ENCODE data around the gene PLCB3. TPM values are rescaled to one million over a fixed set of nuclear protein-coding genes. Genes with fewer than 3 reads are reported as not detected.

Gene PLCB3
- total RNA-seq, 1 experiment from 2014 or later = 41.2 TPM

- intact Hi-C loops (cut with micrococcal nuclease; ENCODE audit: unreplicated experiment) (loop anchor here (10.0 kb wide), 1 partner anchor 59 kb away; the partner anchor contains the start of genes FKBP2 and PPP1R14B), in situ Hi-C loops (cut with HindIII; ENCODE audit: low pct_unique_long_range_greater_than_20kb, low sequenced_read_pairs) (no loop called here)
- H3K4me3 ChIP-seq (ENCODE audit: low read depth in 2 of 2, low read length in 2 of 2) = peak overlapping the region; percentile 72 to 96
- TF ChIP-seq TCF7L2 (IDR thresholded peaks at IDR 0.05; ENCODE audit: low read depth, low read length) (no peak), SIN3A (IDR thresholded peaks at IDR 0.05; ENCODE audit: borderline replicate concordance, insufficient read depth, low read depth, low read length) (no peak), POLR2AphosphoS5 (IDR thresholded peaks at IDR 0.05; ENCODE audit: low read depth, low read length) (no peak), REST (IDR thresholded peaks at IDR 0.05; ENCODE audit: insufficient read depth in 1 of 2, low read depth in 2 of 2, low read length in 1 of 2) (no peak)
- TF ChIP-seq, protein P1, sequence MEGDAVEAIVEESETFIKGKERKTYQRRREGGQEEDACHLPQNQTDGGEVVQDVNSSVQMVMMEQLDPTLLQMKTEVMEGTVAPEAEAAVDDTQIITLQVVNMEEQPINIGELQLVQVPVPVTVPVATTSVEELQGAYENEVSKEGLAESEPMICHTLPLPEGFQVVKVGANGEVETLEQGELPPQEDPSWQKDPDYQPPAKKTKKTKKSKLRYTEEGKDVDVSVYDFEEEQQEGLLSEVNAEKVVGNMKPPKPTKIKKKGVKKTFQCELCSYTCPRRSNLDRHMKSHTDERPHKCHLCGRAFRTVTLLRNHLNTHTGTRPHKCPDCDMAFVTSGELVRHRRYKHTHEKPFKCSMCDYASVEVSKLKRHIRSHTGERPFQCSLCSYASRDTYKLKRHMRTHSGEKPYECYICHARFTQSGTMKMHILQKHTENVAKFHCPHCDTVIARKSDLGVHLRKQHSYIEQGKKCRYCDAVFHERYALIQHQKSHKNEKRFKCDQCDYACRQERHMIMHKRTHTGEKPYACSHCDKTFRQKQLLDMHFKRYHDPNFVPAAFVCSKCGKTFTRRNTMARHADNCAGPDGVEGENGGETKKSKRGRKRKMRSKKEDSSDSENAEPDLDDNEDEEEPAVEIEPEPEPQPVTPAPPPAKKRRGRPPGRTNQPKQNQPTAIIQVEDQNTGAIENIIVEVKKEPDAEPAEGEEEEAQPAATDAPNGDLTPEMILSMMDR (IDR thresholded peaks at IDR 0.05) = no peak
- ChIA-PET POLR2A (interaction anchor here (0.6 to 1.5 kb wide), 2 partner anchors 19 to 98 kb away, joined by 9 to 10 read pairs; partner anchors contain the start of gene GPR137), CTCF (interaction anchor here (0.5 to 2.3 kb wide), 7 partner anchors 14 to 53 kb away, joined by 3 to 25 read pairs (median 4); partner anchors contain the start of genes BAD, GPR137, PRDX5 and TRMT112)
- BruUV-seq (replicated peaks) = no TSS peak
- DNase-seq (ENCODE audit: low read depth, low spot score) (no peak), ATAC-seq (no peak)
- H3K27me3 ChIP-seq (ENCODE audit: control insufficient read depth, insufficient read depth, low read length) = no peaks in the 10 kb centered on the region
- no peaks in the 10 kb centered on the region for H3K9me3 ChIP-seq (ENCODE audit: control insufficient read depth, insufficient read depth, low read depth, low read length)
- H3K36me3 ChIP-seq (ENCODE audit: control insufficient read depth, insufficient read depth, low read length) = no peaks in the 10 kb centered on the region
- peak overlapping the region; percentile 95 for H3K27ac ChIP-seq (ENCODE audit: low read length)
- H3K4me1 ChIP-seq (ENCODE audit: control insufficient read depth, insufficient read depth, low read length) = peaks cover 15% of the 10 kb centered on the region
Observed at GRCh38 chr11:64304032-64304315, 52.6 kb downstream of the PLCB3 start.

DNA sequence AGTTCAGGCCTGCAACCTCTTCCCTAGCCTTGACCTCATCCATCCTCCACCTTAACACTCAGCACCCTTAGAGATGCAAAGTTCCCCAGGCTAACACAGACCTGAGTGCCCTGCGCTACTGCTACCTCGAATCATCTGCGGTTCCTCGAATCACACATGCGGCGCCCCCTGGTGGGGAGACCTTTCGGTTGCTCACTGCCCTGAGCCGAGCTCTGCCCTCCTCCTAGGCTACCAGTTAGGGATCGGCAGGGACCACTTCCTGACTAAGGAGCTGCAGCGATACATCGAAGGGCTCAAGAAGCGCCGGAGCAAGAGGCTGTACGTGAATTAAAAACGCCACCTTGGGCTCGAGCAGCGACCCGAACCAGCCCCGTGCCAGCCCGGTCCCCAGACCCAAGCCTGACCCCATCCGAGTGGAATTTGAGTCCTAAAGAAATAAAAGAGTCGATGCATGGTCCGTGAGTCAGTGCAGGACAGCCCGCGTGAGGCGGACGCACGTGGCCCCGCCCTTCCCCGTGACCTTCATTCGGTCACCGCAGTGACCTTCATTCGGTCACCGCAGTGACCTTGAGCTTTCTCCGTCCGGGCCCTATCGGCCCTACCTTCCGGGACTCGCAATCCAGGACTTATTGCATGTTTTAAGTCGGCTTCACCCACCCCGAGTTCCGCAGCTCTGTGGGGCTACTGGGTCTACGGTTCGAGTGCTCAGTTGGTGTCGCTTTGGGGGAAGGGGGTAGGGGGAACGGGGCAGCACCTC lies 53.2 kb downstream of the PLCB3 start:
- in situ Hi-C loops (cut with HindIII; ENCODE audit: low pct_unique_long_range_greater_than_20kb, low sequenced_read_pairs) (no loop called here), intact Hi-C loops (cut with micrococcal nuclease; ENCODE audit: unreplicated experiment) (loop anchor here (10.0 kb wide), 1 partner anchor 60 kb away; the partner anchor contains the start of genes FKBP2 and PPP1R14B)
- H3K4me1 ChIP-seq (ENCODE audit: control insufficient read depth, insufficient read depth, low read length) = peaks cover 15% of the 10 kb centered on the region
- TF ChIP-seq POLR2AphosphoS5 (IDR thresholded peaks at IDR 0.05; ENCODE audit: low read depth, low read length) (peak; percentile 67), REST (IDR thresholded peaks at IDR 0.05; ENCODE audit: insufficient read depth in 1 of 2, low read depth in 2 of 2, low read length in 1 of 2) (no peak), SIN3A (IDR thresholded peaks at IDR 0.05; ENCODE audit: borderline replicate concordance, insufficient read depth, low read depth, low read length) (no peak)
- TF ChIP-seq, protein P1 (IDR thresholded peaks at IDR 0.05) = peak; percentile 99
- CTCF ChIA-PET = interaction anchor here (0.5 to 2.3 kb wide), 8 partner anchors 13 to 1414 kb away, joined by 3 to 25 read pairs (median 4); partner anchors contain the start of genes GPR137, PLCB3, PRDX5 and TRMT112
- no peaks in the 10 kb centered on the region for H3K27me3 ChIP-seq (ENCODE audit: control insufficient read depth, insufficient read depth, low read length)
- POLR2A ChIA-PET = interaction anchor here (0.6 to 1.5 kb wide), 5 partner anchors 13 to 315 kb away, joined by 4 to 10 read pairs (median 7); partner anchors contain the start of genes GPR137 and PRDX5
- peak; percentile 60 for ATAC-seq
- H3K36me3 ChIP-seq (ENCODE audit: control insufficient read depth, insufficient read depth, low read length) = no peaks in the 10 kb centered on the region
- H3K9me3 ChIP-seq (ENCODE audit: control insufficient read depth, insufficient read depth, low read depth, low read length) = no peaks in the 10 kb centered on the region
- H3K4me3 ChIP-seq (ENCODE audit: low read depth in 2 of 2, low read length in 2 of 2) = peak overlapping the region; percentile 72 to 96
- peak overlapping the region; percentile 95 for H3K27ac ChIP-seq (ENCODE audit: low read length)
- TSS peak; percentile 99 for BruUV-seq (replicated peaks)
- peak; percentile 85 for DNase-seq (ENCODE audit: low read depth, low spot score)

All from Panc1 (cell line).